GM12891 (cell line): ENCODE results near the gene PSEN2.
A peak's percentile ranks its signal among the peaks of the same experiment; 100 is the strongest.
"Not testable (repeated sequence)": the region's sequence is repeated elsewhere in the genome, so short reads cannot be mapped to it uniquely, and the experiment has no call there.

ENCODE experiments used
- DNase-seq: peaks from one replicate; pipeline ENCODE4 v3.0.0; 2011; ENCODE audit warnings: low spot score; ENCODE audit not compliant: insufficient read length
- FAIRE-seq: peaks from 2 replicates; lab custom pipeline; 2011; peaks lifted over from hg19 to GRCh38; lab: Jason Lieb, UNC
- PAX5 ChIP-seq: IDR thresholded peaks from 2 replicates; pipeline ENCODE4 v1.6.1; 2011; ENCODE audit warnings: low read length, moderate library complexity, mild to moderate bottlenecking; ENCODE audit not compliant: insufficient read depth, severe bottlenecking
- POLR2A ChIP-seq: IDR thresholded peaks from 2 replicates; pipeline ENCODE4 v1.6.1; 2011; ENCODE audit warnings: low read depth, low read length, control low read depth
- POLR2AphosphoS5 ChIP-seq: IDR thresholded peaks from 2 replicates; pipeline ENCODE4 v1.6.1; 2011; ENCODE audit warnings: low read depth, low read length, control low read depth
- POU2F2 ChIP-seq: IDR thresholded peaks from 2 replicates; pipeline ENCODE4 v1.6.1; 2011; ENCODE audit warnings: low read depth, mild to moderate bottlenecking, control low read depth, low read length, moderate library complexity
- SPI1 ChIP-seq: IDR thresholded peaks from 2 replicates; pipeline ENCODE4 v1.6.1; 2011; ENCODE audit warnings: low read depth, low read length, control low read depth
- TAF1 ChIP-seq: IDR thresholded peaks from 2 replicates; pipeline ENCODE4 v1.6.1; 2011; ENCODE audit warnings: low read depth, low read length, control low read depth

The PSEN2 gene

GRCh38 chr1:226829105-226829504, 41.3 kb upstream of the PSEN2 start:
- no peak for FAIRE-seq
- no peak for DNase-seq
- TF ChIP-seq POLR2A: no peak
- no peak for TF ChIP-seq POU2F2
- no peak for TF ChIP-seq POLR2AphosphoS5
- TF ChIP-seq PAX5: no peak
- no peak for TF ChIP-seq TAF1
- TF ChIP-seq SPI1: no peak

- TF ChIP-seq SPI1 (no peak), TAF1 (no peak), PAX5 (no peak), POU2F2 (no peak), POLR2A (no peak), POLR2AphosphoS5 (no peak)
- FAIRE-seq (no peak), DNase-seq (no peak)
Measured at GRCh38 chr1:226831953-226832352, 38.5 kb upstream of the PSEN2 start.

GRCh38 chr1:226832613-226833012, 37.8 kb upstream of the PSEN2 start:
- no peak for TF ChIP-seq POLR2A
- no peak for TF ChIP-seq PAX5
- no peak for TF ChIP-seq SPI1
- TF ChIP-seq POU2F2: no peak
- no peak for TF ChIP-seq TAF1
- no peak for TF ChIP-seq POLR2AphosphoS5
- FAIRE-seq (no peak), DNase-seq (no peak)

- not testable (repeated sequence) for DNase-seq, FAIRE-seq
Measured at GRCh38 chr1:226834179-226834578, 36.2 kb upstream of the PSEN2 start.

GRCh38 chr1:226835396-226835795, 35.0 kb upstream of the PSEN2 start:
- FAIRE-seq: not testable (repeated sequence)

GRCh38 chr1:226837966-226838365, 32.5 kb upstream of the PSEN2 start:
- FAIRE-seq, DNase-seq: not testable (repeated sequence)

More at GRCh38 chr1:226835396-226835795, 35.0 kb upstream of the PSEN2 start:
- DNase-seq: not testable (repeated sequence)

- DNase-seq (no peak), FAIRE-seq (no peak)
- TF ChIP-seq POLR2A (no peak), SPI1 (no peak)
Measured at GRCh38 chr1:226838456-226838855, 32.0 kb upstream of the PSEN2 start.

GRCh38 chr1:226845624-226846023, 24.8 kb upstream of the PSEN2 start:
- peak; percentile 54 for FAIRE-seq
- no peak for DNase-seq
- TF ChIP-seq SPI1 (peak; percentile 86), PAX5 (no peak), POLR2AphosphoS5 (no peak)

- DNase-seq (no peak), FAIRE-seq (no peak)
- TF ChIP-seq SPI1: no peak
Measured at GRCh38 chr1:226846786-226847185, 23.6 kb upstream of the PSEN2 start.

GRCh38 chr1:226854548-226854947, 15.9 kb upstream of the PSEN2 start:
- not testable (repeated sequence) for DNase-seq, FAIRE-seq

GRCh38 chr1:226862890-226863289, 7.5 kb upstream of the PSEN2 start:
- FAIRE-seq (no peak), DNase-seq (no peak)
- TF ChIP-seq POLR2AphosphoS5: no peak
- TF ChIP-seq SPI1: no peak
- TF ChIP-seq POU2F2: no peak
- TF ChIP-seq PAX5: no peak
- TF ChIP-seq POLR2A: no peak
- TF ChIP-seq TAF1: no peak

- no peak for FAIRE-seq
- TF ChIP-seq POU2F2 (no peak), SPI1 (no peak), TAF1 (no peak), PAX5 (no peak), POLR2AphosphoS5 (no peak), POLR2A (no peak)
- no peak for DNase-seq
Measured at GRCh38 chr1:226863446-226863845, 7.0 kb upstream of the PSEN2 start.

GRCh38 chr1:226864311-226864710, 6.1 kb upstream of the PSEN2 start:
- TF ChIP-seq POLR2A: no peak
- TF ChIP-seq PAX5: no peak
- TF ChIP-seq POLR2AphosphoS5: no peak
- no peak for TF ChIP-seq SPI1
- no peak for TF ChIP-seq TAF1
- TF ChIP-seq POU2F2: no peak
- DNase-seq: no peak
- FAIRE-seq: no peak
